ENCODE measurements around the gene MIGA2. TPM values are rescaled to one million over a fixed set of nuclear protein-coding genes. Genes with fewer than 3 reads are reported as not detected.

Gene MIGA2
- total RNA-seq, 4 donors from 2014 or later = 27.5 to 49.3 (median 29.8) TPM

DNA sequence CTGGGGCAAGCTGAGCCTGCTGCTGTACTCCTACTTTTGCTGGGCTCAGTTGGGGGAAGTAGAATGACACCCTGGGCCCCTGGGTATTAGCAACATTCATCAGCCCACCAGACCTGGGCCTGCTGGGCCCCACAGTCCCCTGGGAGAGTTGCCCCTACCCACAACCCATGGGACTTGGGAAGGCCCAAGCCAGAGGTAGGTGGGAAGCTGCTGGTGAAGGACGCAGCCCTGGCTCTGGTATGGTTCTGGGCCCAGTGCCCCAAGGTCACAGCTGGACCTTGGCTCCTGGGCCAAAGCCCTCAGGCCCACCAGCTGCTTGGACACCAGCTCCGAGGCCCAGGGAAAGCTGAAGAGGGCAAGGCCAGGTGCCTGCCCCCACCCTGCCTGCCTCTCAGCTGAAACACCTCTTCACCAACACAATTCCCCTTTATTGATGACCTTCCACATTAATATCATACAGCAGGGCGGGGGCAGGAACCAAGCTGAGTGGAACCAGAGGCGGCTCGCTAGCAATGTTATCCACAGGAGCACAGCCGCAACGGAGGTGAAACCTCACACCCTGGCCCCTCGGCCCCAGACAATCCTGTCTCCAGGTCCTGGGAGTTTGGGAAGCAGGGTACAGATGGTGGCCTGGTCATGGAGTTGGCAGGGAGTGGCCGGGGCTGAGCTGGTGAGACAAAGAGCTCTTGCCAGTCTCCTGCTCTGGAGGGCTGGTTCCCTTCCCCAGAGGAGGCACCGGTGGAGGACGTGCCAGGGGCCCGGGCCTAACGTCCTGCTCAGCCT lies 58.2 kb downstream of the MIGA2 start:
- DNase-seq = no peak
- WGBS, 2 donors = 100% methylated on average over 1 of the region's 13 CpGs; no CpG with 5 or more reads in 1 of the 2 donors
- H3K36me3 ChIP-seq = peaks cover 9 to 59% (median 10%) of the 10 kb centered on the region in 3 donors
- H3K4me3 ChIP-seq = no peak overlapping the region
- TF ChIP-seq CTCF (IDR thresholded peaks at IDR 0.05) = no peak
- no peaks in the 10 kb centered on the region for H3K9me3 ChIP-seq
- H3K4me1 ChIP-seq = peaks cover 0 to 28% (median 3%) of the 10 kb centered on the region in 3 donors
- intact Hi-C loops (cut with DNase I) = no loop called here
- H3K27me3 ChIP-seq = no peaks in the 10 kb centered on the region
- H3K27ac ChIP-seq = no peak overlapping the region

GRCh38 chr9:129095170-129095667 lies 58.8 kb downstream of the MIGA2 start:
- no peak for TF ChIP-seq CTCF (IDR thresholded peaks at IDR 0.05)
- TF ChIP-seq POLR2A (IDR thresholded peaks at IDR 0.05) = no peak
- 93% methylated on average over 15 of the region's 21 CpGs; no CpG with 5 or more reads in 1 of the 2 donors for WGBS, 2 donors
- Histone ChIP-seq H3K27me3 (no peaks in the 10 kb centered on the region), H3K9me3 (no peaks in the 10 kb centered on the region), H3K4me1 (peaks cover 0 to 28% (median 3%) of the 10 kb centered on the region in 3 donors), H3K27ac (no peak overlapping the region), H3K36me3 (peaks cover 6 to 59% (median 8%) of the 10 kb centered on the region in 3 donors), H3K4me3 (no peak overlapping the region)
- no peak for DNase-seq
- intact Hi-C loops (cut with DNase I) = no loop called here

GRCh38 chr9:129095908-129096307 lies 59.5 kb downstream of the MIGA2 start:
- intact Hi-C loops (cut with DNase I) = no loop called here
- H3K27me3 ChIP-seq = no peaks in the 10 kb centered on the region
- no peak overlapping the region for H3K4me3 ChIP-seq
- H3K36me3 ChIP-seq = peaks cover 6 to 59% (median 8%) of the 10 kb centered on the region in 3 donors
- 93 to 95% methylated on average over 4 to 6 of the region's 12 CpGs for WGBS, 2 donors
- DNase-seq = no peak
- H3K9me3 ChIP-seq = no peaks in the 10 kb centered on the region
- H3K27ac ChIP-seq = no peak overlapping the region
- TF ChIP-seq CTCF (IDR thresholded peaks at IDR 0.05) (no peak), POLR2A (IDR thresholded peaks at IDR 0.05) (no peak)
- peaks cover 0 to 27% (median 3%) of the 10 kb centered on the region in 3 donors for H3K4me1 ChIP-seq

DNA sequence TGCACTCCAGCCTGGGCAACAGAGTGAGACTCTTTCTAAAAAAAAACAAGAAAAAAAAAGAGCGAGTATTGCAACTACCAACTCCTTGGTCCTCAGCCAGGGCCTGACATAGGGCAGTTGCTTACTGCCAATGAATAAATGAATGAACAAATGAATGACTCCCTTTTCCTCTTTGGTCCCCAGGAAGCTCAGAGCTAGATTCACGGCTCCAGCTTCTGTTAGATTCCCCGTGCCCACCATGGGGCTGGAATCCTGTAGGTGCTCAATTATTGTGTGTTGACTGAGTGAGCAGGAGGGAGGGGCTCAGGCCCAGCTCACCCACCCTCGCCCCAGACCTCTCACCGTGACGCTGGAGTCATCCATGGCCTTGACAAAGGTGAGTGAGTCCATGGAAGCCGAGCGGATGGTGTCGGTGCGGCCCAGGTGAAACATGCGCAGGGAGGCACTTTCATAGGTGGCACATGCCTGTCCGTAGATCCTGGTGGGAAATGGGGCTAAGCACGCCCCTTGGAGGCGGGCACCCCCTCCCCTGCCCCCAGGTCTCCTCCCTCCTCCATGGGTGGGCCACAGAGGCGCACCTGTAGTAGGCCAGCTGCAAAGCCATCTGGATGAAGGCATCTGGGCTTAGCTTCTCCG lies 61.4 kb downstream of the MIGA2 start:
- DNase-seq = no peak
- Histone ChIP-seq H3K27ac (no peak overlapping the region), H3K36me3 (peaks cover 6 to 74% (median 8%) of the 10 kb centered on the region in 3 donors), H3K4me1 (peaks cover 0 to 13% (median 6%) of the 10 kb centered on the region in 3 donors), H3K27me3 (no peaks in the 10 kb centered on the region), H3K4me3 (no peak overlapping the region), H3K9me3 (no peaks in the 10 kb centered on the region)
- WGBS, 2 donors = 80 to 93% methylated on average over 3 to 8 of the region's 16 CpGs
- intact Hi-C loops (cut with DNase I) = no loop called here
- TF ChIP-seq POLR2A (IDR thresholded peaks at IDR 0.05) = no peak
- TF ChIP-seq CTCF (IDR thresholded peaks at IDR 0.05) = no peak

GRCh38 chr9:129098328-129098727 lies 61.9 kb downstream of the MIGA2 start:
- intact Hi-C loops (cut with DNase I) = no loop called here
- peaks cover 3 to 13% (median 8%) of the 10 kb centered on the region in 3 donors for H3K4me1 ChIP-seq
- H3K27me3 ChIP-seq = no peaks in the 10 kb centered on the region
- no peak for DNase-seq
- 94 to 95% methylated on average over 3 to 8 of the region's 11 CpGs for WGBS, 2 donors
- H3K4me3 ChIP-seq = no peak overlapping the region
- H3K9me3 ChIP-seq = no peaks in the 10 kb centered on the region
- peaks cover 6 to 74% (median 8%) of the 10 kb centered on the region in 3 donors for H3K36me3 ChIP-seq
- H3K27ac ChIP-seq = no peak overlapping the region
- no peak for TF ChIP-seq POLR2A (IDR thresholded peaks at IDR 0.05)

Data from esophagus squamous epithelium (tissue), 5 donors.